ENCODE measurements around the gene TBX1. TPM values are rescaled to one million over a fixed set of nuclear protein-coding genes. Genes with fewer than 3 reads are reported as not detected.

Gene TBX1
- total RNA-seq, 1 experiment from 2014 or later: 0.74 TPM

GRCh38 chr22:19766511-19767426 is 6.2 kb downstream of the TBX1 start:
- intact Hi-C loops (cut with micrococcal nuclease; ENCODE audit: unreplicated experiment): loop anchor here (1.0 to 10.0 kb wide), 3 partner anchors 36 to 118 kb away; partner anchors contain the start of genes GNB1L and RTL10
- Histone ChIP-seq H3K9me2 (ENCODE audit: insufficient read depth) (no peaks in the 10 kb centered on the region), H3K79me2 (ENCODE audit: low read depth) (no peaks in the 10 kb centered on the region), H3K4me2 (peak overlapping the region; percentile 70), H3K4me1 (replicated peaks; ENCODE audit: insufficient read depth) (peaks cover 7% of the 10 kb centered on the region; the same call in 1 of the 2 replicates), H3K4me3 (peak overlapping the region; percentile 48; the same call in 1 of the 2 replicates), H3F3A (ENCODE audit: insufficient read depth, low read depth) (no peaks in the 10 kb centered on the region), H3K27ac (no peak overlapping the region), H2AFZ (no peak overlapping the region; the same call in 1 of the 2 replicates), H4K20me1 (ENCODE audit: insufficient read depth) (no peaks in the 10 kb centered on the region), H3K36me3 (ENCODE audit: low read depth) (no peaks in the 10 kb centered on the region), H3K27me3 (ENCODE audit: insufficient read depth, low read depth) (peaks cover 29% of the 10 kb centered on the region), H3K9me3 (ENCODE audit: insufficient read depth, low read depth) (no peaks in the 10 kb centered on the region)
- TF ChIP-seq CTCF (conservative IDR thresholded peaks at IDR 0.05): peak; percentile 46; the same call in 1 of the 2 replicates
- peak; percentile 98; the same call in 1 of the 2 replicates for TF ChIP-seq EZH2 (IDR thresholded peaks at IDR 0.05; ENCODE audit: low read depth)
- no TSS peak for BruUV-seq (replicated peaks)
- ChIA-PET POLR2A (ENCODE audit: unreplicated experiment) (no interaction called here), CTCF (no interaction called here)
- DNase-seq: peak in 1 of 2 experiments; percentile 54

- peaks cover 29% of the 10 kb centered on the region for H3K27me3 ChIP-seq (ENCODE audit: insufficient read depth, low read depth)
- H3K9me2 ChIP-seq (ENCODE audit: insufficient read depth): no peaks in the 10 kb centered on the region
- no peaks in the 10 kb centered on the region for H3F3A ChIP-seq (ENCODE audit: insufficient read depth, low read depth)
- H2AFZ ChIP-seq: no peak overlapping the region
- no peak overlapping the region for H3K27ac ChIP-seq
- intact Hi-C loops (cut with micrococcal nuclease; ENCODE audit: unreplicated experiment): loop anchor here (1.0 to 10.0 kb wide), 3 partner anchors 37 to 117 kb away; partner anchors contain the start of genes GNB1L and RTL10
- no peaks in the 10 kb centered on the region for H3K79me2 ChIP-seq (ENCODE audit: low read depth)
- no peaks in the 10 kb centered on the region for H3K36me3 ChIP-seq (ENCODE audit: low read depth)
- no peaks in the 10 kb centered on the region for H3K9me3 ChIP-seq (ENCODE audit: insufficient read depth, low read depth)
- BruUV-seq (replicated peaks): no TSS peak
- TF ChIP-seq EZH2 (IDR thresholded peaks at IDR 0.05; ENCODE audit: low read depth) (no peak), CTCF (conservative IDR thresholded peaks at IDR 0.05) (0 out of 2 replicates have a peak, but pooled peaks have one; percentile 4)
- ChIA-PET CTCF (no interaction called here), POLR2A (ENCODE audit: unreplicated experiment) (no interaction called here)
- DNase-seq: peak; percentile 39 to 55
- H3K4me3 ChIP-seq: peak overlapping the region; percentile 48; the same call in 1 of the 2 replicates
- H4K20me1 ChIP-seq (ENCODE audit: insufficient read depth): no peaks in the 10 kb centered on the region
- H3K4me1 ChIP-seq (replicated peaks; ENCODE audit: insufficient read depth): peaks cover 7% of the 10 kb centered on the region; the same call in 1 of the 2 replicates
- H3K4me2 ChIP-seq: peak overlapping the region; percentile 70
Observed at GRCh38 chr22:19767427-19768341, 7.1 kb downstream of the TBX1 start.

- H4K20me1 ChIP-seq (ENCODE audit: insufficient read depth): no peaks in the 10 kb centered on the region
- DNase-seq: no peak
- no peak overlapping the region for H2AFZ ChIP-seq
- peaks cover 7% of the 10 kb centered on the region; the same call in 1 of the 2 replicates for H3K4me1 ChIP-seq (replicated peaks; ENCODE audit: insufficient read depth)
- no peaks in the 10 kb centered on the region for H3K36me3 ChIP-seq (ENCODE audit: low read depth)
- POLR2A ChIA-PET (ENCODE audit: unreplicated experiment): no interaction called here
- H3K27me3 ChIP-seq (ENCODE audit: insufficient read depth, low read depth): peaks cover 29% of the 10 kb centered on the region
- H3K4me3 ChIP-seq: no peak overlapping the region
- no peak overlapping the region for H3K27ac ChIP-seq
- H3K4me2 ChIP-seq: no peak overlapping the region
- BruUV-seq (replicated peaks): no TSS peak
- H3K9me3 ChIP-seq (ENCODE audit: insufficient read depth, low read depth): no peaks in the 10 kb centered on the region
- H3F3A ChIP-seq (ENCODE audit: insufficient read depth, low read depth): no peaks in the 10 kb centered on the region
- no peaks in the 10 kb centered on the region for H3K79me2 ChIP-seq (ENCODE audit: low read depth)
- CTCF ChIA-PET: no interaction called here
- no peaks in the 10 kb centered on the region for H3K9me2 ChIP-seq (ENCODE audit: insufficient read depth)
- no peak for TF ChIP-seq CTCF (conservative IDR thresholded peaks at IDR 0.05)
- no peak for TF ChIP-seq EZH2 (IDR thresholded peaks at IDR 0.05; ENCODE audit: low read depth)
- intact Hi-C loops (cut with micrococcal nuclease; ENCODE audit: unreplicated experiment): loop anchor here (5.0 to 10.0 kb wide), 2 partner anchors 83 to 115 kb away; partner anchors contain the start of genes GNB1L and RTL10
Observed at GRCh38 chr22:19769393-19769715, 8.8 kb downstream of the TBX1 start.
